Neural cell (in vitro differentiated cells): ENCODE results near the gene MISFA. TPM values are rescaled to one million over a fixed set of nuclear protein-coding genes. Genes with fewer than 3 reads are reported as not detected.

Experiments
- H2AFZ ChIP-seq: fragments of 200-600, 300-800 bp; sonication (generic), shearing (Covaris generic); 2 replicates; pipeline ENCODE4 v1.6.0; 2014; ENCODE audit warnings: low read depth, mild to moderate bottlenecking, antibody characterized with exemption, low read length, moderate library complexity
- H3F3A ChIP-seq: fragments of 200-600 bp; shearing (Covaris generic); 2 replicates; pipeline ENCODE4 v1.6.1; 2016; ENCODE audit warnings: mild to moderate bottlenecking, moderate library complexity, mixed read lengths, antibody characterized with exemption, low read length; ENCODE audit not compliant: insufficient read depth, poor library complexity, severe bottlenecking
- H3K27ac ChIP-seq: fragments of 200-600, 300-800 bp; sonication (generic), shearing (Covaris generic); 2 replicates; pipeline ENCODE4 v1.5.1; 2014; ENCODE audit warnings: mild to moderate bottlenecking, low read length, moderate library complexity
- H3K27me3 ChIP-seq: fragments of 300-800, 200-600 bp; sonication (generic), shearing (Covaris generic); 2 replicates; pipeline ENCODE4 v1.6.0; 2014; ENCODE audit warnings: mild to moderate bottlenecking, low read depth, low read length, moderate library complexity; ENCODE audit not compliant: insufficient read depth
- H3K36me3 ChIP-seq: fragments of 300-800, 200-600 bp; sonication (generic), shearing (Covaris generic); 2 replicates; pipeline ENCODE4 v1.5.1; 2014; ENCODE audit warnings: mild to moderate bottlenecking, antibody characterized with exemption, low read length, moderate library complexity; ENCODE audit not compliant: insufficient read depth
- H3K4me2 ChIP-seq: fragments of 300-800, 200-600 bp; sonication (generic), shearing (Covaris generic); 2 replicates; pipeline ENCODE4 v1.6.0; 2014; ENCODE audit warnings: mild to moderate bottlenecking, low read length
- H3K4me3 ChIP-seq: fragments of 300-800, 200-600 bp; sonication (generic), shearing (Covaris generic); 2 replicates; pipeline ENCODE4 v1.5.1; 2014; ENCODE audit warnings: mild to moderate bottlenecking, low read length, moderate library complexity
- H3K79me2 ChIP-seq: fragments of 200-600 bp; shearing (Covaris generic); replicated peaks from 2 replicates; pipeline ENCODE4 v1.6.0; 2014; ENCODE audit warnings: mild to moderate bottlenecking, low read length, moderate library complexity; ENCODE audit not compliant: insufficient read depth
- H3K9ac ChIP-seq: fragments of 300-800, 200-600 bp; sonication (generic), shearing (Covaris generic); 2 replicates; pipeline ENCODE4 v1.6.1; 2016; ENCODE audit warnings: mild to moderate bottlenecking, low read length, mixed read lengths
- H3K9me2 ChIP-seq: fragments of 200-600 bp; shearing (Covaris generic); 2 replicates; pipeline ENCODE4 v1.6.1; 2016; ENCODE audit warnings: mild to moderate bottlenecking, low read length, mixed read lengths; ENCODE audit not compliant: insufficient read depth
- H3K9me3 ChIP-seq: fragments of 200-600, 300-800 bp; sonication (generic), shearing (Covaris generic); 2 replicates; pipeline ENCODE4 v1.6.1; 2016; ENCODE audit warnings: mild to moderate bottlenecking, mixed run types, low read length, moderate library complexity, mixed read lengths
- H4K20me1 ChIP-seq: fragments of 200-600 bp; shearing (Covaris generic); 2 replicates; pipeline ENCODE4 v1.6.1; 2016; ENCODE audit warnings: mild to moderate bottlenecking, mixed run types; ENCODE audit not compliant: insufficient read depth
- EP300 ChIP-seq: fragments of 450-650 bp; conservative IDR thresholded peaks from 2 replicates; pipeline ENCODE4 v1.6.1; 2014; ENCODE audit warnings: antibody characterized with exemption, mild to moderate bottlenecking, moderate library complexity; ENCODE audit not compliant: poor library complexity, severe bottlenecking
- EZH2 ChIP-seq: fragments of 200-600, 300-800 bp; shearing (Covaris generic), sonication (generic); IDR thresholded peaks from 2 replicates; pipeline ENCODE4 v1.6.1; 2014; ENCODE audit warnings: antibody characterized with exemption, low read length, borderline replicate concordance, mild to moderate bottlenecking; ENCODE audit not compliant: insufficient read depth, poor library complexity, severe bottlenecking
- MXI1 ChIP-seq: fragments of 450-650 bp; conservative IDR thresholded peaks from 2 replicates; pipeline ENCODE4 v1.6.1; 2014; ENCODE audit warnings: antibody characterized with exemption, mild to moderate bottlenecking; ENCODE audit not compliant: poor library complexity, severe bottlenecking
- POLR2AphosphoS5 ChIP-seq: IDR thresholded peaks from 2 replicates; pipeline ENCODE4 v1.6.1; 2012
- RAD21 ChIP-seq: fragments of 450-650 bp; conservative IDR thresholded peaks from 2 replicates; pipeline ENCODE4 v1.6.1; 2014; ENCODE audit warnings: antibody characterized with exemption, mild to moderate bottlenecking, moderate library complexity
- SMC3 ChIP-seq: fragments of 450-650 bp; conservative IDR thresholded peaks from 2 replicates; pipeline ENCODE4 v1.6.1; 2014; ENCODE audit warnings: antibody characterized with exemption, mild to moderate bottlenecking, moderate library complexity; ENCODE audit not compliant: poor library complexity
- TAF1 ChIP-seq: IDR thresholded peaks from 2 replicates; pipeline ENCODE4 v1.6.1; 2012; ENCODE audit warnings: low read depth
- polyA plus RNA-seq: library from polyadenylated mRNA; depleted of rRNA; stranded (reverse); fragments of >200 nt; gene quantifications from 2 replicates; pipeline ENCODE4 v1.2.3, GENCODE V29; 2014
- TF ChIP-seq, protein P1 (sequence below): fragments of 450-650 bp; IDR thresholded peaks from 2 replicates; pipeline ENCODE4 v1.5.1; 2014; ENCODE audit warnings: antibody characterized with exemption, mild to moderate bottlenecking, moderate library complexity; ENCODE audit not compliant: poor library complexity, severe bottlenecking
- TF ChIP-seq, protein P2 (sequence below): IDR thresholded peaks from 2 replicates; pipeline ENCODE4 v1.6.1; 2012; ENCODE audit warnings: borderline replicate concordance

The MISFA gene
- polyA plus RNA-seq, 1 donor from 2014 or later, result 6.0 TPM

DNA sequence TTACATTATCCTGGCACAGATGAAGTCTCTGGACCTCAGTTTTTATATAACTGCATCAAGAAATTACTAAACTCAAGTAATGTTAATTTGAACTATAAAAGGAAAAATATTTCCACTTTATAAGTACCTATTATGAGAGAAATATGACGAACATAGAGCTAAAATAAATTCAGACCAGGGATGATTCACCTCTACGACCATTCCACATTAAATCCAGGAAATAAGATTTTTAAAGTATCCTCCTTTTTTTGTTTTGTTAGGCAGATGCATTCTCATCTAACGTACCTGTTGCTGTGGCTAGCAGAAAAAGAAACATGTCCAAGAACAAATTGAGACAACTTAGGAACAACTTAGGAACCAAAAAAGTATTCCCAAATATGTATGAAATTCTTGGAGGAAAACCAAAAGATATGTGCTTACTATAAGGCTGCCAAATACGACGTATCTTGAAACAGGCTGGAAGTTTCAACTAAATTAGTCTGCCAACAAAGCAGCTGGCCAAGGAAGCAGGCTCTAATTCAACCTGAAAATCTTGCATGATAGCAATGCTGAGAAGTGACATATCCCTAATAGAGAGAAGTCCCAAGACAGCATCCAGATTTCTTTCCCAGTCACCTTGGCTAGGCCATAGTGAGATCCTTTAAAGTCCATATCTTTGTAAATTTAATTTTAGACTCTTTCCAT, 18.9 kb downstream of the MISFA start:
- Histone ChIP-seq H3K79me2 (peaks cover 26% of the 10 kb centered on the region), H2AFZ (no peak overlapping the region), H3K27ac (no peak overlapping the region), H3K9me3 (no peaks in the 10 kb centered on the region), H3K9ac (no peak overlapping the region), H3K4me2 (no peak overlapping the region), H3K9me2 (no peaks in the 10 kb centered on the region), H4K20me1 (no peaks in the 10 kb centered on the region), H3F3A (no peaks in the 10 kb centered on the region), H3K4me3 (no peak overlapping the region), H3K27me3 (no peaks in the 10 kb centered on the region), H3K36me3 (peaks cover 13% of the 10 kb centered on the region)
- TF ChIP-seq EP300 (no peak), RAD21 (no peak), EZH2 (no peak), POLR2AphosphoS5 (no peak), TAF1 (no peak), SMC3 (no peak)
- TF ChIP-seq, protein P1, sequence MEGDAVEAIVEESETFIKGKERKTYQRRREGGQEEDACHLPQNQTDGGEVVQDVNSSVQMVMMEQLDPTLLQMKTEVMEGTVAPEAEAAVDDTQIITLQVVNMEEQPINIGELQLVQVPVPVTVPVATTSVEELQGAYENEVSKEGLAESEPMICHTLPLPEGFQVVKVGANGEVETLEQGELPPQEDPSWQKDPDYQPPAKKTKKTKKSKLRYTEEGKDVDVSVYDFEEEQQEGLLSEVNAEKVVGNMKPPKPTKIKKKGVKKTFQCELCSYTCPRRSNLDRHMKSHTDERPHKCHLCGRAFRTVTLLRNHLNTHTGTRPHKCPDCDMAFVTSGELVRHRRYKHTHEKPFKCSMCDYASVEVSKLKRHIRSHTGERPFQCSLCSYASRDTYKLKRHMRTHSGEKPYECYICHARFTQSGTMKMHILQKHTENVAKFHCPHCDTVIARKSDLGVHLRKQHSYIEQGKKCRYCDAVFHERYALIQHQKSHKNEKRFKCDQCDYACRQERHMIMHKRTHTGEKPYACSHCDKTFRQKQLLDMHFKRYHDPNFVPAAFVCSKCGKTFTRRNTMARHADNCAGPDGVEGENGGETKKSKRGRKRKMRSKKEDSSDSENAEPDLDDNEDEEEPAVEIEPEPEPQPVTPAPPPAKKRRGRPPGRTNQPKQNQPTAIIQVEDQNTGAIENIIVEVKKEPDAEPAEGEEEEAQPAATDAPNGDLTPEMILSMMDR, result no peak
- TF ChIP-seq, protein P2, sequence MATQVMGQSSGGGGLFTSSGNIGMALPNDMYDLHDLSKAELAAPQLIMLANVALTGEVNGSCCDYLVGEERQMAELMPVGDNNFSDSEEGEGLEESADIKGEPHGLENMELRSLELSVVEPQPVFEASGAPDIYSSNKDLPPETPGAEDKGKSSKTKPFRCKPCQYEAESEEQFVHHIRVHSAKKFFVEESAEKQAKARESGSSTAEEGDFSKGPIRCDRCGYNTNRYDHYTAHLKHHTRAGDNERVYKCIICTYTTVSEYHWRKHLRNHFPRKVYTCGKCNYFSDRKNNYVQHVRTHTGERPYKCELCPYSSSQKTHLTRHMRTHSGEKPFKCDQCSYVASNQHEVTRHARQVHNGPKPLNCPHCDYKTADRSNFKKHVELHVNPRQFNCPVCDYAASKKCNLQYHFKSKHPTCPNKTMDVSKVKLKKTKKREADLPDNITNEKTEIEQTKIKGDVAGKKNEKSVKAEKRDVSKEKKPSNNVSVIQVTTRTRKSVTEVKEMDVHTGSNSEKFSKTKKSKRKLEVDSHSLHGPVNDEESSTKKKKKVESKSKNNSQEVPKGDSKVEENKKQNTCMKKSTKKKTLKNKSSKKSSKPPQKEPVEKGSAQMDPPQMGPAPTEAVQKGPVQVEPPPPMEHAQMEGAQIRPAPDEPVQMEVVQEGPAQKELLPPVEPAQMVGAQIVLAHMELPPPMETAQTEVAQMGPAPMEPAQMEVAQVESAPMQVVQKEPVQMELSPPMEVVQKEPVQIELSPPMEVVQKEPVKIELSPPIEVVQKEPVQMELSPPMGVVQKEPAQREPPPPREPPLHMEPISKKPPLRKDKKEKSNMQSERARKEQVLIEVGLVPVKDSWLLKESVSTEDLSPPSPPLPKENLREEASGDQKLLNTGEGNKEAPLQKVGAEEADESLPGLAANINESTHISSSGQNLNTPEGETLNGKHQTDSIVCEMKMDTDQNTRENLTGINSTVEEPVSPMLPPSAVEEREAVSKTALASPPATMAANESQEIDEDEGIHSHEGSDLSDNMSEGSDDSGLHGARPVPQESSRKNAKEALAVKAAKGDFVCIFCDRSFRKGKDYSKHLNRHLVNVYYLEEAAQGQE, result no peak

DNA sequence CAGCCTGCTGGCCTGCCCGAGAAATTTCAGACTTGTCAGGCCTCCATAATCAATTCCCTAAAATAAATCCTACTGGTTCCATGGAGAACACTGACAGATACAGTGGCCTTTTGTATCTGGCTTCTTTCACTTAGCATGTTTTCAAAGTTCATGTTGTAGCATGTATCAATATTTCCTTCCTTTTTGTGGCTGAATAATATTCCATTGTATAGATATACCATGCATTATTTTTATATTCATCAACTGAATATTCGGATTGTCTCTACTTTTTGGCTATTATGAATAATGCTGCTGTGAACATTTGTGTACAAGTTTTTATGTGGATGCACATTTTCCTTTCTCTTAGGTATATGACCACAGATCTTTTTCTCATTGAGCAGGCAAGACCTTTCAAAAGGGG, 24.1 kb downstream of the MISFA start:
- Histone ChIP-seq H3K79me2 (peaks cover 45% of the 10 kb centered on the region), H3K9ac (no peak overlapping the region), H3K9me3 (no peaks in the 10 kb centered on the region), H3K4me3 (no peak overlapping the region), H3K36me3 (no peaks in the 10 kb centered on the region), H3K9me2 (no peaks in the 10 kb centered on the region), H3F3A (no peaks in the 10 kb centered on the region), H3K27ac (no peak overlapping the region), H3K4me2 (no peak overlapping the region), H4K20me1 (no peaks in the 10 kb centered on the region), H3K27me3 (no peaks in the 10 kb centered on the region), H2AFZ (no peak overlapping the region)
- TF ChIP-seq POLR2AphosphoS5 (no peak), EP300 (no peak), RAD21 (no peak), TAF1 (no peak), MXI1 (no peak)
- TF ChIP-seq, protein P1, result no peak
- TF ChIP-seq, protein P2, result no peak
